Right hindlimb (tissue), 1 donor: ENCODE measurements around the gene PAXIP1.

Experiments used
- DNase-seq: peaks from one replicate; pipeline ENCODE4 v3.0.0-alpha.2; 2018

PAXIP1 gene

DNA sequence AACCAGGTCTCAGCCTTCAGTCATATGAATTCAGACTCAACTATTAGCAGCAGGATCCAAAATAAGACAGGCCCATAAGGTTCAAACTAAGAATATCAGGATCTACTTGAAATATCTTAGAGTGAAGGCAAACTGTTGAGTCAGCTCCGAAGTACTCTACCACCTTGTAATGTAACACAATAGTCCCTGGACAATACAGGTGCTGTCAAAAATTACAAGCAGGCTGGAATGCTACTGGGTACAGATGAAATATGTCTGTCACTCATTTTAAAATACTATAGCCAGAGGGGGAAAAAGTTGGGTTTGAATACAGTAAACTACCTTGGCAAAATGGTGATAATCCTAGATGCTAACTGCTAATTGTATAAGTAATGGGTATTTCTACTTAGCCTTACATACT is 6.8 kb downstream of the PAXIP1 start:
- no peak for DNase-seq

- no peak for DNase-seq
Observed at GRCh38 chr7:154994996-154995395, 7.9 kb downstream of the PAXIP1 start.

GRCh38 chr7:154990964-154991540 is 11.9 kb downstream of the PAXIP1 start:
- DNase-seq = no peak

GRCh38 chr7:154987571-154987970 is 15.4 kb downstream of the PAXIP1 start:
- no peak for DNase-seq

DNA sequence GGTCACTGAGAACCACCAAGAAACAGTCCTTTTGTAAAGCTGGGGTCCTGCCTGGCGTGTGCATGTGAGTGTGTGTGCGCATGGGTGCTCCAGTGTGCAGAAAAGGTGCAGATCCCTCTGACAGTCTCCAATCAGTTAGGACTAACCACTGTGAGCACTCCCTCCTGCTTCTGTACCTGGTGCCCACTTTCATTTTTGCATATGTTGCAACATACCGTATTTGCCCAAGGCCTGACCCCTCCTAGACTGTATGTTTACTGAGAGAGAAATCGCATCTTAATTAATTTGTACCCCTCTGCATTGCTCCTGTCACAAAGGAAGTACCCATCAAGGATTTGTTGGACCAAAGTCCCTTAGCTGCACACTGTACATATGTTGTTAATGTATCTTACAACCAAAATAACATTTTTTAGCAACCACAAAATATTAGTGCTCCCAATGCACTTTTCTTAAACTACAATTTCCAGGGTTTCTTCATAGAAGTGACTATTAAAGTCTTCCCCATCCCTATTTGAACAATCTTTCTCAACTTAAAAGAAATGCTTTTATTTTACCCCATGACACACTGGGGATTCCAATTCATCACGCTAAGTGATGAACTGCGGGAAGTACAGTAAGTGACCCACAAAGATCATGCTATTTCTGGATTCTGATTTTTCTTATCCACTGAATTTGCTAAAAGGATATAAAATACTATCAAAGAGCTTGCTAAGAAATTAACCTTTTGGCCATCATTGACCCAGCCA is 16.6 kb downstream of the PAXIP1 start:
- no peak for DNase-seq

GRCh38 chr7:154985230-154985629 is 17.7 kb downstream of the PAXIP1 start:
- no peak for DNase-seq

DNA sequence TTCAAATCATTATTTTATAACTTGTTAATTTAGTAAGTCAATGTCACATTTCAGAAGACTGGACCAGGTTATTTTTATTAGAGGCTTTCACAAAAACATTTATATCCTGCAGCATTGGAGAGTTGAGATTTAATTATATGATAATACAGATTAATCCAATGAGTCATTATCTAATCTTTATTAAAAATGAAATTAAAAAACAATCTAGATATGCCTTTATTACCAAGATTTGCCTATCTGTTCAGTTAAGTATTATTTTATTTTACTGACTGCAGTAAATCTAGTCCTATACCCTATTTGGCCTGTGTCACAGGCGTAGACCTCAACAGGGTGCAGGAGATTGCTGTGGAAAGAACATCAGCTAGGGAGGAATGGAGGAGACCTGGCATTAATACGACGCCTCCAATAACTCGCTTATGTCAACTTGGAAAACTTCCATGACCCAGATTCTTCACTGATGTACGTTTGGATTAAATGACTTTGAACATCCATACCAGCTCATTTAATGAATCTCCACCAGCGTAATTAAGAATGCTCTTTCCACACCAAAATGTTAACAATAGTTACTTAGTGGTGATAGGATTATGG is 18.2 kb downstream of the PAXIP1 start:
- DNase-seq = no peak

GRCh38 chr7:154978017-154978416 is 24.9 kb downstream of the PAXIP1 start:
- DNase-seq = no peak

DNA sequence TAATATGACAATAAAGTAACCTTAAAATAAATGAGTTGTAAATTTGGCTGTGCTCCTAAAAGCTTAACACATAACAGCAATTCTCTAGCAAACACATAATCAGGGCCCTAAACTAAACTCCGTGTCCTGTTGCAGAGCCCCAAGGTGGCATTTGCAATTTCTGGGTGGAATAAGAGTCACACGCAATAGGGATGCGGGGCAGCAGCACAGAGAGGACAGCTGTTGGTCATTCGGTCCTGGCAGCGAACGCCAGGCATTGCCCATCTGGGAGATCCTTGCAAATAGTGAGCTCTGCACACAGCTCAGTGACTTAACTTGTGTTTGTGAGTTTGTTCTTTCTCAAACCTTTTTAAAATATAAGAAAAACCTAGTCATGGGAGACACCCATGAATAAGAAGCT is 25.7 kb downstream of the PAXIP1 start:
- no peak for DNase-seq

DNA sequence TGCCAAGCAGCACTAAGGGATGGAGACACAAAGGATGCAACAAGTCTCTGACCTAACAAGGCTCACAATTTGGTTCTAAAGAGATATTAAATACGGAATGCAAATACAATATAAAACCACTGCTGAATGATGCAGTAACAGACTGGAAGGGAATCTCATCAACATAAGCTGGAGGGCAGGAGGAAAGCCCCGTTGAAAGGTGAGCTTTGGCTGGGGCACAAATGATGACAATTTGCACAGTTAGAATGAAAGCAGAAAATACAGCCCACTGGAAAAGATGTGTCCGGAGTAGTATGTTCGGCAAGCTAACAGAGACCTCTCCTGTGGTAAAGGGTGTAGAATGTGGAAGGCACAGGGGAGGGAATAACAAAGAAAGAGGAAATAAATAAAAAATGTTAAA is 26.1 kb downstream of the PAXIP1 start:
- DNase-seq = no peak

DNA sequence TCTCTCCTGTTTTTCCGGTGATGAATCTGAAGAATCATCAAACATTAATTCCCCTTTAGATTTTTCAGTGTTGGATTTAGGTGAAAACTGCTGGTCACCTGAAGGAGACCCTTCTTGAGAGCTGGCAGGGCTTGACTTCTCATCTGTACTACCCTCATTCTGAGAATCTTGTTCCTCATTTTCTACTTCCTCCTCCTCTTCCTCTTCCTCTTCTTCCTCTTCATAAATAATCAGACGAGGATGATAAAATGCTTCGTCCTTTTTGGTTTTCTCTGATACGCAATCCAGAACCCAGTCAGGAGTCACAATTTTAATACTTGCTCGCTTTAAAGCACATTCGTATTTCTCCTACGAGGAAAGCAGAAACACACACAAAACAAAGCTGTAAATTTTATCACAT is 26.9 kb downstream of the PAXIP1 start:
- DNase-seq = no peak

- no peak for DNase-seq
Observed at GRCh38 chr7:154973381-154973780, 29.5 kb downstream of the PAXIP1 start.

DNA sequence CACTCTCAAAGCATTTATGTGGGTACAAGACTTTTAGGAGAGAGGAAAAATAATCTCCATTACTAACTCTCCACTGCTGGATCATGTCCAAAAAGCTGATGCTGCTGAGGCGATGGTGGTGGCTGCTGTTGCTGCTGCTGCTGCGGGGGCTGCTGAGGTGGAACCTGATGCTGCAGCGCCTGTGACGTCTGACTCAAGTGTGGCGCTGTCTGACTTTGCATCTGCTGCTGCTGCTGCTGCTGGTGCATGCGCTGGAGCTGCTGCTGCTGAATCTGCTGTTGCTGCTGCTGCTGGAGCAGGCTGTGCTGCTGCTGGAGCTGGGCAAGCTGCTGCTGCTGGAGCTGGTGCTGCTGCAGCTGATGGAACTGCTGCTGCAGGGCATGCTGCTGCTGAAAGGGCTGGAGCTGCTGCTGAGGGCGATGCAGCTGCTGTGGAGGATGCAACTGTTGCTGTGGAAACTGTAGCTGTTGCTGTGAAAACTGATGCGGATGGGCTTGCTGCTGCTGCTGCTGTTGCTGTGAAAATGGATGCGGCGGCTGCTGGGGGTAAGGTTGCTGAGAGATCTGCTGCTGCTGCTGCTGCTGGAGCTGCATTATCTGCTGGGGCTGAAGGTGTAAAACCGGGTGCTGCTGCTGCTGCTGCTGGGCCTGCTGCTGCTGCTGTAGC is 34.5 kb downstream of the PAXIP1 start:
- no peak for DNase-seq

DNA sequence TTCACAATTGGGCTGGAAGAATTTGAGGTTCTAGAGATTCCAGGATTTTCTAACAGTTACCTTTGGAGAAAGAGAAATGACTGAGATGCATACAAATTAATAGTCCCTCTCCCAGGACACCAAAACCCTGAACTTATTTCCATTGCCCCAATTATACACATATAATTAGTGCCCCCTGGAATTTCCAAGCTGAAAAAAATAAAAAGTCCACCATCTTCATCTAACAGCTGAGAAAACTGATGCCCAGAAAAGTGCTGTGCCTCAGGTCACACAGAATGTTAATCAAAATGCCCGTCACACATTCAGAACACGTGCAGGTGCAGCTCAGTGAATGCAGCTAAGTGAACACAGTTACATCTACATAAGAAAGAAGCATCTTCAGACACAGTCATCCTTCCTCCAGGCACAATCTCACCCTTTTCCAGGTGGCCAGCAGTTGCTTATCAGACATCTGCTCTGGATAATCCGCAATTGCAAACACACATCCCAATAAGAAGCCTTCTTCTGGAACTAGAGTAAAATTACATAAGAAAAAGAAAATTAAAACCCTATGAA is 35.4 kb downstream of the PAXIP1 start:
- no peak for DNase-seq

GRCh38 chr7:154965014-154965413 is 37.9 kb downstream of the PAXIP1 start:
- no peak for DNase-seq

GRCh38 chr7:154960063-154960790 is 42.7 kb downstream of the PAXIP1 start:
- DNase-seq = no peak

GRCh38 chr7:154956427-154956826 is 46.5 kb downstream of the PAXIP1 start:
- DNase-seq = no peak

DNA sequence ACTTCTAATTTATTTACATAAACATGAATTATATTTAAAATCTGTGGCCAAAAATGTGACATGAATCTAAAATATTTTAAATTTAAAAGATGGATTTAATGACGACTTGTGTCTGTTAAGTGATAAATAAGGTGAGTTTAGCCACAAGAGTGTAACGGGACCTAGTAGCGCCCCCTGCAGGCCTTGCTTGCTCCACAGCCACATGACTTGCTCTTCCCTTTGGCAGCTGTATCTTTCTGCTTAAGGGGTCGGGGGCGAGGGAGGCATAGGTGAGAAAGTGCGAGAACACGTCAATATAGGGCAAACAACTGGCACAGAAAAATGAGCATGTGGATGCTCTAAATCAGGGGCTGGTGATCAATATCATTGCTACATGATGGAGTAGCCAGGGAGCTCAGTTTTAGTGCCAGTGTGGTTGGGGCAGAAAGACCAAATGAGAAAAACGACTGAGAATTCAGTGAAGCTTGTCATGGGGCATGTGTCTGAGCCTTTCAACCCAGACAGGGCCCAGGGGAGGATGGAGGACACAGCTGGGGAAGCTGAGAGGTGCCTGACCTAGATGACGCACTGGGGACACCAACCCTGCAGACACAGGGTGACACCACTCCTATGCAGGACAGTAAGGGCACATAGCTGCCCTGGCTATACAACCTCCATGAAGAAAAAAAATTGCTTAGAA is 49.8 kb downstream of the PAXIP1 start:
- DNase-seq = no peak

DNA sequence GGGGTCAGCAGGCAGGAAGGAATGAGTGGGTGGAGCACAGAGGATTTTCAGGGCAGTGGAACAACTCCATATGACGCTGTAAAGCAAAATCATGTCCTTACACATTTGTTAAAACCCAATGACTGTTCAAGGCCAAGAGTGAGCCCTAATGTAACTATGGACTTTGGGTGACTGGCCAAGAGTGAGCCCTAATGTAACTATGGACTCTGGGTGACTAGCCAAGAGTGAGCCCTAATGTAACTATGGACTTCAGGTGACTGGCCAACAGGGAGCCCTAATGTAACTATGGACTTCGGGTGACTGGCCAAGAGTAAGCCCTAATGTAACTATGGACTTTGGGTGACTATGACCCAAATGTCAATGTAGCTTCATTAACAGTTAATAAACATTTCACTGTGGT is 52.0 kb downstream of the PAXIP1 start:
- DNase-seq = no peak

DNA sequence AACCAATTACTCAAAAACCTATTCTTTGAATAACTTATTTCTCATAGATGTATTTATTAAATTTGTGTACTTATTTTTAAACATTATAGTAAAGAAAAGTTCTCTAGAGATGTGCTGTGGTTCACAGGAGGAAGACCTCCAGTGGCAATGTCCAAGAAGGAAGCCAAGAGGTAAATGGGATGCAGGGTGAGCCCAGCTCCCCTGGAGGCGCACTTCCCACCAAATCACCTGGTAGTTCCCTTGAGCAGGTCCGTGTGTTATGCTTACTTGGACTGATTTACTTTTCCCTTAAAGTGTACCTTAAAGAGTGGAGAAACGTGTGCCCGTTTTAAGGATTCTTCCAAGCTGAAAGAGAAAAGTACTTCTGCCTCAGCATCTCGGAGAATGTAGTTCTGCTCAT is 55.3 kb downstream of the PAXIP1 start:
- DNase-seq = no peak

GRCh38 chr7:154946166-154946565 is 56.8 kb downstream of the PAXIP1 start:
- no peak for DNase-seq

DNA sequence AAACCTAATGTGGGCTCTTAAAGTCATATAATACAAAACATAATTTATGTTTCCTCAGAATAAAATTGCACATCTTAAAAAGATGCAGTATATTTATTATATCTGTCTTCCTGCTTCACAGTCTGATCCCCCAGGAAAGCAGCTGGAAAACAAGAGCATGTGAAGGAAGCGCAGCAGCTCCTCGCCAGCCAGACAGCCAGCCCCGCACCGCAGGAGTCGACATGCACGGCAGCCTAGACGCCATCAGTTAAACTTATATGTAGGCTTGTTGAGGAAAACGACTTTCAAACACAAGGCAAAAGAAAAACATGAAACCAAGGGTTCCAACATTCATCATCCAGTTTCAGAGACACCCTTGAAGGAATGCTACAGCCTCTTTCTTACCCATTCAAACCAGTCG is 59.0 kb downstream of the PAXIP1 start:
- no peak for DNase-seq
